GM12864 (cell line): ENCODE measurements around the gene NGB.
A peak's percentile ranks its signal among the peaks of the same experiment; 100 is the strongest.

ENCODE experiments used
- DNase-seq: peaks from one replicate; pipeline ENCODE4 v3.0.0-alpha.2; 2011; ENCODE audit warnings: low read depth
- H3K4me3 ChIP-seq: 2 replicates; pipeline ENCODE4 v1.5.1; 2011; ENCODE audit warnings: mild to moderate bottlenecking, low read depth, low read length, control low read depth
- TF ChIP-seq, protein P1 (sequence below): IDR thresholded peaks from 2 replicates; pipeline ENCODE4 v1.5.1; 2011; ENCODE audit warnings: low read depth, mild to moderate bottlenecking, moderate library complexity, low read length, control low read depth, inconsistent platforms; ENCODE audit errors: missing control alignments

The NGB gene

GRCh38 chr14:77299771-77300170 is 28.8 kb upstream of the NGB start:
- no peak overlapping the region for H3K4me3 ChIP-seq
- TF ChIP-seq, protein P1, sequence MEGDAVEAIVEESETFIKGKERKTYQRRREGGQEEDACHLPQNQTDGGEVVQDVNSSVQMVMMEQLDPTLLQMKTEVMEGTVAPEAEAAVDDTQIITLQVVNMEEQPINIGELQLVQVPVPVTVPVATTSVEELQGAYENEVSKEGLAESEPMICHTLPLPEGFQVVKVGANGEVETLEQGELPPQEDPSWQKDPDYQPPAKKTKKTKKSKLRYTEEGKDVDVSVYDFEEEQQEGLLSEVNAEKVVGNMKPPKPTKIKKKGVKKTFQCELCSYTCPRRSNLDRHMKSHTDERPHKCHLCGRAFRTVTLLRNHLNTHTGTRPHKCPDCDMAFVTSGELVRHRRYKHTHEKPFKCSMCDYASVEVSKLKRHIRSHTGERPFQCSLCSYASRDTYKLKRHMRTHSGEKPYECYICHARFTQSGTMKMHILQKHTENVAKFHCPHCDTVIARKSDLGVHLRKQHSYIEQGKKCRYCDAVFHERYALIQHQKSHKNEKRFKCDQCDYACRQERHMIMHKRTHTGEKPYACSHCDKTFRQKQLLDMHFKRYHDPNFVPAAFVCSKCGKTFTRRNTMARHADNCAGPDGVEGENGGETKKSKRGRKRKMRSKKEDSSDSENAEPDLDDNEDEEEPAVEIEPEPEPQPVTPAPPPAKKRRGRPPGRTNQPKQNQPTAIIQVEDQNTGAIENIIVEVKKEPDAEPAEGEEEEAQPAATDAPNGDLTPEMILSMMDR = no peak
- DNase-seq = no peak

GRCh38 chr14:77296906-77297305 is 25.9 kb upstream of the NGB start:
- no peak for DNase-seq
- TF ChIP-seq, protein P1 = no peak
- no peak overlapping the region for H3K4me3 ChIP-seq

DNA sequence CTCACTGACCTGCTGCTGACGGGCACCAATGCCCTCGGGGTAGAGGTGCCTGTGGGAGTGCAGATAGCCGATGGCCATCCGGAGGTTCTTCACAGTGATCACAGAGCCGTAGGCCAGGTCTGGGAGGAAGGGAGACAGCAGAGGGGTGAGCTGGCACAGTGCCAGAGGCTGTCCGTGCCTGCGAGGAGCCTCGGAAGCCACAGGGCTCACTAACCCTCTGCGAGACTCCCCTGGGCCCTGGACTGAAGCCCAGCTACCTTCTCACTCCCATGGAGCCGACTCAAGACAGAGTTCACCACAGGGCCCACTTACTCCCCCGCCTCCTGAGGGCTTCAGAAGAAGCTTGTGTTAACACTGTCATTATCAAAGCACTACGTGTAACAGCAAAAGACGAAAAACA is 25.1 kb upstream of the NGB start:
- no peak for DNase-seq
- TF ChIP-seq, protein P1 = no peak
- no peak overlapping the region for H3K4me3 ChIP-seq

DNA sequence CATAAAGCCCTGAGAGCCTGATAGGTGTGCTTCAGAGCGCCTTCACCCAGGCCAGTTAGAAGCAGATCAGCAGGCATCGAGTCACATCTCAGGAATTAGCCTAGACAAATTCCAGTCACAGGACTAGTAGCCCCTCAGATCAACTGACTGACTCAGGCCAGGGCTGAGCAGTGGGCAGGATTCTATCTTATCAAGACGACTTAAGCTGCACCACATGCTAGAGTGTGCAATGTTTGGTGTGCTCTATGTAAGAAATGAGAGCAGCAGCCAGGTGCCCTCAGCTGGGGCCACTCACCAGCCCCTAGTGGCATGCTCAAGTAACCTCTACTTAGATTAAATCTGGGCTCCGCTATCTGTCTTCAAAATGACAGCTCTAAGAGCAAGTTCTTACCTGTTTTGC is 19.7 kb upstream of the NGB start:
- no peak for DNase-seq
- no peak overlapping the region for H3K4me3 ChIP-seq
- TF ChIP-seq, protein P1 = peak; percentile 15

DNA sequence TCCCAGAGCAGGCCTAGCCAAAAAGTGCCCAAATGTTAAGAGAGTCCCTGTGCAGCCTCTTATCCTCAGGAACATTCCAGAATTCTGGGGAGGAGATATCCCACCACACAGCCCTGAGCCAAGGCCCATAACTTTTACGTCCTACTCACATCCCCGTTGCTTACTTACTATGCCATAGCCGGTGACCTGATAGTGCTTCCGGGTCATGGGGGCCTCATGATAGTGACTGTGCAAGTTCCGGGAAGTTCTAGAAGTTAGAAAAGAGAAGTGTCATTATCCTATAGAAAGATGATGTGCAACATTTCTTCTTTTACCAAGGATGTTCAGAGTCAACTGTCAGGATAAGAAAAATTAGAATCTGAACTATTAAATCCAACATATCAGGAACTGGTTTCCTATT is 15.6 kb upstream of the NGB start:
- no peak for DNase-seq

GRCh38 chr14:77284466-77284865 is 13.5 kb upstream of the NGB start:
- DNase-seq = no peak
- H3K4me3 ChIP-seq = no peak overlapping the region
- TF ChIP-seq, protein P1 = no peak

More for the DNA sequence above, 15.6 kb upstream of the NGB start:
- TF ChIP-seq, protein P1 = no peak
- no peak overlapping the region for H3K4me3 ChIP-seq

GRCh38 chr14:77284066-77284465 is 13.1 kb upstream of the NGB start:
- TF ChIP-seq, protein P1 = no peak
- no peak for DNase-seq
- H3K4me3 ChIP-seq = no peak overlapping the region
